Liver (tissue), 9 donors: ENCODE data around the gene TTC7B. TPM values are rescaled to one million over a fixed set of nuclear protein-coding genes. Genes with fewer than 3 reads are reported as not detected.

Experiments used
- DNase-seq: peaks from one replicate; pipeline ENCODE4 v3.0.0-alpha.2; 2017; ENCODE audit warnings: low spot score
- H3K27ac ChIP-seq, 2 donors: one replicate each; pipeline ENCODE4 v1.7.0; 2013; ENCODE audit warnings: inconsistent platforms in 2 of 2, low read length in 2 of 2, control low read depth in 1 of 2, low read depth in 1 of 2, mild to moderate bottlenecking in 1 of 2
- H3K27me3 ChIP-seq, 4 donors: one replicate each; pipeline versions ENCODE4 v1.6.1 to v1.7.0; 2013; ENCODE audit warnings: low read length in 3 of 4, inconsistent platforms in 1 of 4, mild to moderate bottlenecking in 1 of 4, moderate library complexity in 1 of 4; ENCODE audit not compliant: control insufficient read depth in 4 of 4, insufficient read depth in 4 of 4
- H3K36me3 ChIP-seq, 4 donors: one replicate each; pipeline versions ENCODE4 v1.6.1 to v1.7.0; 2013; ENCODE audit warnings: low read length in 3 of 4, mild to moderate bottlenecking in 3 of 4, low read depth in 1 of 4, moderate library complexity in 1 of 4; ENCODE audit not compliant: control insufficient read depth in 4 of 4, insufficient read depth in 3 of 4
- H3K4me1 ChIP-seq, 4 donors: one replicate each; pipeline versions ENCODE4 v1.6.1 to v1.7.0; 2013; ENCODE audit warnings: low read length in 3 of 4, mild to moderate bottlenecking in 3 of 4, moderate library complexity in 1 of 4; ENCODE audit not compliant: control insufficient read depth in 4 of 4, insufficient read depth in 4 of 4
- H3K4me3 ChIP-seq, 3 donors: one replicate each; pipeline versions ENCODE4 v1.6.1 to v1.7.0; 2013; ENCODE audit warnings: low read length in 3 of 3, control low read depth in 1 of 3, low read depth in 1 of 3, mild to moderate bottlenecking in 1 of 3
- H3K9ac ChIP-seq, 2 donors: one replicate each; pipeline ENCODE4 v1.7.0; 2013; ENCODE audit warnings: low read length in 2 of 2, mild to moderate bottlenecking in 2 of 2, moderate library complexity in 2 of 2, control low read depth in 1 of 2, low read depth in 1 of 2
- H3K9me3 ChIP-seq, 4 donors: one replicate each; pipeline versions ENCODE4 v1.6.1 to v1.7.0; 2013; ENCODE audit warnings: low read length in 3 of 4; ENCODE audit not compliant: control insufficient read depth in 4 of 4
- ATF3 ChIP-seq: IDR thresholded peaks from 2 replicates; pipeline ENCODE4 v1.6.1; 2016; ENCODE audit warnings: antibody characterized with exemption
- FOXA2 ChIP-seq: IDR thresholded peaks from 2 replicates; pipeline ENCODE4 v1.6.1; 2016; ENCODE audit warnings: antibody characterized with exemption
- GABPA ChIP-seq, 2 donors: IDR thresholded peaks in 1 of 2; conservative IDR thresholded peaks in 1 of 2; 2 replicates each; pipeline ENCODE4 v1.6.1; 2016; ENCODE audit warnings: antibody characterized with exemption in 2 of 2, mild to moderate bottlenecking in 1 of 2, moderate library complexity in 1 of 2
- HNF4G ChIP-seq: IDR thresholded peaks from 2 replicates; pipeline ENCODE4 v1.6.1; 2016; ENCODE audit warnings: antibody characterized with exemption
- JUND ChIP-seq, 2 donors: IDR thresholded peaks; 2 replicates each; pipeline ENCODE4 v1.6.1; 2016; ENCODE audit warnings: antibody characterized with exemption in 2 of 2
- MAX ChIP-seq: IDR thresholded peaks from 2 replicates; pipeline ENCODE4 v1.6.1; 2016; ENCODE audit warnings: antibody characterized with exemption
- NR2F2 ChIP-seq: IDR thresholded peaks from 2 replicates; pipeline ENCODE4 v1.6.1; 2016; ENCODE audit warnings: antibody characterized with exemption
- RAD21 ChIP-seq, 2 donors: IDR thresholded peaks; 2 replicates each; pipeline ENCODE4 v1.6.1; 2016; ENCODE audit warnings: antibody characterized with exemption in 2 of 2, mild to moderate bottlenecking in 2 of 2
- REST ChIP-seq: IDR thresholded peaks from 2 replicates; pipeline ENCODE4 v1.6.1; 2016; ENCODE audit warnings: antibody characterized with exemption, mild to moderate bottlenecking
- RXRA ChIP-seq, 2 donors: IDR thresholded peaks; 2 replicates each; pipeline ENCODE4 v1.6.1; 2017 to 2018; ENCODE audit warnings: antibody characterized with exemption in 2 of 2, mild to moderate bottlenecking in 1 of 2
- SP1 ChIP-seq: IDR thresholded peaks from 2 replicates; pipeline ENCODE4 v1.6.1; 2018; ENCODE audit warnings: antibody characterized with exemption, mild to moderate bottlenecking
- ZBTB33 ChIP-seq: IDR thresholded peaks from 2 replicates; pipeline ENCODE4 v1.6.1; 2016; ENCODE audit warnings: antibody characterized with exemption
- WGBS: extraction: QIAGEN DNeasy Blood & Tissue Kit; methylation state at CpG from one replicate; pipeline ENCODE4 v1.1.7; 2013; 5-methylcytosine and 5-hydroxymethylcytosine counted together
- polyA plus RNA-seq, 2 donors: library from polyadenylated mRNA; stranded (reverse) in 1 of 2; unstranded in 1 of 2; fragments of 200-250 nt in 1 of 2; fragments of >200 nt in 1 of 2; fragmentation: Nextera tagmentation in 1 of 2; extraction: Ambion mirVana in 1 of 2; gene quantifications; one replicate each; pipeline versions ENCODE4 v1.2.1 to v1.2.3, GENCODE V29; 2013 to 2015
- total RNA-seq, 2 donors: library from RNA; depleted of rRNA; stranded (reverse); fragments of >200 nt; gene quantifications; one replicate each; pipeline ENCODE4 v1.2.3, GENCODE V29; 2014
- donor health status: healthy.
- donor health status: healthy.
- donor health status: healthy.
- donor health status: healthy.
- donor health status: healthy.

The TTC7B gene
- total and polyA plus RNA-seq, 4 donors, result 9.1 to 31.0 (median 12.5) TPM

- no peaks in the 10 kb centered on the region for H3K27me3 ChIP-seq
- no peak overlapping the region for H3K9ac ChIP-seq
- no peak overlapping the region for H3K4me3 ChIP-seq
- peak overlapping the region in 1 of 2 donors; percentile 41 for H3K27ac ChIP-seq
- peaks cover 0 to 10% (median 3%) of the 10 kb centered on the region in 4 donors for H3K4me1 ChIP-seq
- H3K36me3 ChIP-seq, result no peaks in the 10 kb centered on the region
- H3K9me3 ChIP-seq, result no peaks in the 10 kb centered on the region
- DNase-seq, result no peak
- no peak for TF ChIP-seq SP1
- no peak for TF ChIP-seq MAX
- TF ChIP-seq ZBTB33, result no peak
- 90% methylated on average over 7 of the region's 7 CpGs for WGBS
Observed at GRCh38 chr14:90699016-90699415, 117.2 kb downstream of the TTC7B start.

GRCh38 chr14:90698379-90698869 lies 117.8 kb downstream of the TTC7B start:
- no peaks in the 10 kb centered on the region for H3K27me3 ChIP-seq
- no peak overlapping the region for H3K9ac ChIP-seq
- no peaks in the 10 kb centered on the region for H3K9me3 ChIP-seq
- no peaks in the 10 kb centered on the region for H3K36me3 ChIP-seq
- no peak overlapping the region for H3K4me3 ChIP-seq
- peaks cover 0 to 10% (median 2%) of the 10 kb centered on the region in 4 donors for H3K4me1 ChIP-seq
- no peak for TF ChIP-seq FOXA2
- no peak for TF ChIP-seq ATF3
- TF ChIP-seq REST, result no peak
- no peak for TF ChIP-seq HNF4G
- TF ChIP-seq RXRA (IDR thresholded peaks at IDR 0.05), result no peak
- no peak for TF ChIP-seq JUND (IDR thresholded peaks at IDR 0.05)
- TF ChIP-seq GABPA (IDR thresholded peaks at IDR 0.05 in 1 of 2, conservative IDR thresholded peaks at IDR 0.05 in 1 of 2), result no peak
- TF ChIP-seq ZBTB33, result no peak
- TF ChIP-seq NR2F2, result no peak
- TF ChIP-seq MAX, result no peak
- TF ChIP-seq RAD21 (IDR thresholded peaks at IDR 0.05), result no peak
- no peak for DNase-seq
- 60% methylated on average over 7 of the region's 7 CpGs for WGBS
- H3K27ac ChIP-seq, result peak overlapping the region in 1 of 2 donors; percentile 41
